Stimulated activated CD8-positive, alpha-beta memory T cell treated with anti-CD3 and anti-CD28 coated beads, Interleukin-12 subunit alpha, Interleukin-12 subunit beta, amount 100 ng/mL, for 1 hour (primary cell): Measurements from ENCODE around the gene GAPVD1.
"Not testable (repeated sequence)": the region's sequence is repeated elsewhere in the genome, so short reads cannot be mapped to it uniquely, and the experiment has no call there.

Experiments
- DNase-seq: peaks from one replicate; pipeline ENCODE4 v3.0.0-alpha.2; 2020; ENCODE audit warnings: low read depth

The GAPVD1 gene

GRCh38 chr9:125372441-125373226 lies 111.0 kb downstream of the GAPVD1 start:
- DNase-seq, result no peak

- peak; percentile 41 for DNase-seq
These were observed 113.0 kb downstream of the GAPVD1 start for GRCh38 chr9:125374443-125375309.

DNA sequence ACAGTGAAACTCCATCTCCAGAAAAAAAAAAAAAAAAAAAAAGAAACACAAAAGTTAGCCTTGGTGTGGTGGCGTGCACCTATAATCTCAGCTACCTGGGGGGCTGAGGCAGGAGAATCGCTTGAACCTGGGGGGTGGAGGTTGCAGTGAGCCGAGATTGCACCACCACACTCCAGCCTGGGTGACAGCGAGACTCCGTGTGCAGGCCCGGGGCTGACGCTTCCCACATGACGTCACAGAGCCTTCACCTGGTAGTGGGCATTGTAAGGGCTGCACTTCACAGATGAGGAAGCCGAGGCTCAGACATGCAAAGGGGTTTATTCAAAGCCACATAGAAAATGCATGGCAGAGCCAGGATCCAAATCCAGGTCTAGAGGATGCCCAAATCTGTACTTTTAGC lies 114.2 kb downstream of the GAPVD1 start:
- no peak for DNase-seq

GRCh38 chr9:125376261-125377226 lies 114.9 kb downstream of the GAPVD1 start:
- no peak for DNase-seq

- DNase-seq, result no peak
These were observed 116.1 kb downstream of the GAPVD1 start for GRCh38 chr9:125377584-125378250.

GRCh38 chr9:125378778-125379177 lies 117.2 kb downstream of the GAPVD1 start:
- DNase-seq, result no peak

DNA sequence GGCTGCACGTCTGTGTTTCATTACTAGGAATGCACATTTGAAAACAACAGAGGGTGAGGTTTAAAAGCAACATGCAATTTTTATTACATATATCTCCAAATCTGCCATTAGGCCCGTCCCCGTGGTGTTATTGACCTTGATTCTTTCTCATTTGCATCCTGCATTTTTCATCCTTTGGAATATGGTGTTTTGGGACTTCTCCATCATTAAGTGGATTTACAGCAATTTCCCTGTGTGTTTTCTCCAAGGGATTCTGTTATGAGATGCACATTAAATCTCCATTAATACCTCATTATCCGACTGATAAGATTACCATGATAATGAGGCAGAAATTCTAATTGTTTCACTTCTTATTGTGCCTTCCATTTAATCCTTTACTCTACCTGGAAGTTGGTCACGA lies 117.6 kb downstream of the GAPVD1 start:
- DNase-seq, result no peak

- DNase-seq, result no peak
These were observed 118.8 kb downstream of the GAPVD1 start for GRCh38 chr9:125380406-125380805.

DNA sequence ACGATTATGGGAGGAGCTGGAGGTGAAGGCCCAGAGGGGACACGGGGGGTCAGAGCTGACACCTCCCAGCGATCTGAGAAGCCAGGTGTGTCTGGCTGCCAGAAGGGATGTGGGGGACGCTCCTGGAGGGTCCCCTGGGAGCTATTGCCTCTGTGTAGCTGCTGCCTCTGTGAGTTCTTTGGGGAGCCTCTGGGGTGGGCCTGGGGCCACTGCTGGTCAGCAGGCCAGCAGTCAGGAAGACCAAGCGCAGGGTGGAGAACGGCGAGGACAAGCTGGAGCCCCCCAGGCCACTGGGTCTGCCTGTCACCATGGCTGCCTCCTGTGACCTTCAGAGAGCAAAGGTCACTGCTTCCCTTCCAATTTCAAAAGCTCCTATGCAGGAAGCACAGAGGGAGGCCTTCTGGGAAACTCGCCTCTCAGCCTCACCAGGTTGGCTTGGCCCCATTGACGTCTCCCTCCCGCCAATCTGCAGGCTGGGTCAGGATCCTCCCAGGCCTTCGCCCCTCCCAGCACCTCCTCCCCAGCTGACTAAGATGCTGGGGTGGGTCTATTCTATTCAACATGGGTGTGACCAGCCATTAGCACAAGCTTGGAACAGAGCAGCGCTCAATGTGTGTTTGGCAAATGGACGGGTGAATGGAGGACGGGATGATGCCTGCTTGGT lies 126.4 kb downstream of the GAPVD1 start:
- no peak for DNase-seq

- DNase-seq, result no peak
These were observed 127.4 kb downstream of the GAPVD1 start for GRCh38 chr9:125388978-125389377.

- DNase-seq, result no peak
These were observed 130.1 kb downstream of the GAPVD1 start for GRCh38 chr9:125391704-125392103.

- no peak for DNase-seq
These were observed 131.8 kb downstream of the GAPVD1 start for GRCh38 chr9:125393426-125393825.

GRCh38 chr9:125396799-125397198 lies 135.2 kb downstream of the GAPVD1 start:
- no peak for DNase-seq

DNA sequence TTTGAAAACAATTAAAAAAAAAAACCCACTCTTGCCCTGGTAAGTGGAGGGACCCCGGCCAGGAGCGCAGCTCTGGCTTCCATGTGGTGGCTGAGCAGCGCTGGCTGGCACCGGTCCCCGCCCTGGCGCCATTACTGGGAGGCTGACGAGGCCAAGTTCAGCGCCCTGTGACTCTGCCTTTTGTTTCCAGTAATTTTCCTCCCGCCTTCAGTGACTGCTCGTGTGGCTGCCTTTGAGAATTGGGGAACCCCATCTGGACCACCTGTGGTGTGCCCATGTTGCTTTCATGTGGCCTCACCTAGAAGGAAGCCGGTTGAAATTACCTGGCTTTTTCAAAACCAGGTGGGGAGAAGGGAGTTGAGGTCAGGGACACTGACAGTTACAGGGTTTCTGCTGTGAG lies 136.1 kb downstream of the GAPVD1 start:
- DNase-seq, result no peak

- no peak for DNase-seq
These were observed 136.6 kb downstream of the GAPVD1 start for GRCh38 chr9:125398243-125398642.

DNA sequence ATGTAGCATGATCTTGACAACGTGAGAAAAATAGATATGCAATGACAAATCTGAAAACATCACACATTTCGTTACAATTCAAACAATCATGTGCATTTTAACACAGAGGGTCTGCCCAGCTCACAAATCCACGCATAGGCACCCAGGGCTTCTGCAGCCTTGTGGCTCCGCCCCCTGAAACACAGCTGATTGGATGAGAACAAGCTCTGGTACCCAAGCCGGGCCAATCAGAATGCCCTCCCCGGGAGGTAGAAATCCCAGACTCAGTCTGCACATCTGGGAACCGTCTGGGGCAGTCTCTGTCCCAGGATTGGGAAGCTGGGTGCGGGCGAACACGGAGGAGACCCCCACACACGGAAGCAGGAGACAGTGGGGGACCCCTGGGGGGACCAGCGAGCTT lies 137.5 kb downstream of the GAPVD1 start:
- DNase-seq, result no peak

DNA sequence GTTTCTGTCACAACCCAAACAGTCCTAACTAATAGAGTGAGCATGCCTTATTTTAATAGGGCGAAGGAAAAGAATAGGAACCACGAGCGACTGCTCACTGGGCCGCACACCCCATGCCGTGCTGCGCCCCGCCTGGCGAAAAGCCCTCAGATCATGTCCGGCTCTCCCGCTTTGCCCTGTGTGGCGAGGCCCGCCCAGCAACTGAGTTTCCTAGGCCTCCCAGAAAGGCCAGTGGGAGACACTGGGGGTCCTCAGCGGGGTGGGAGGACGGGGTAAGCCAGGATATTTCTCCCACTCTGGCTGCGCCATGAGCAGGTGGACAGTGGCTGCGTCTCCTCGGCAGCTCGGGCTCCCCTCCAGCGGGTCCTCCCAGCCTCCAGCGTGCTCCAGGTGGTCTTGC lies 138.0 kb downstream of the GAPVD1 start:
- DNase-seq, result no peak

DNA sequence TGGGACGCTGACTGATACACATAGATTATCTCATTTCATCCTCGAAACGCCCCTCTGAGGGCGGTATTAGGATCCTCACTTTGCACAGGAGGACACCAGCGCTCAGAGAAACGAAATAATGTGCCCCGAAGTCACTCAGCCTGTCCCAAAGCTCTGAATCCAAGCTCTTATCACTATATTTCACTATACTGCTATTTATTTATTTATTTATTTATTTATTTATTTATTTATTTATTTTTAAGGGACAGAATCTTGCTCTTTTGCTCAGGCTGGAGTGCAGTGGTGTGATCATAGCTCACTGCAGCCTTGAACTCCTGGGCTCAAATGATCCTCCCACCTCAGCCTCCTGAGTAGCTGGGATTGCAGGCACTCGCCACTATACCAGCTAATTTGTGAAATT lies 138.6 kb downstream of the GAPVD1 start:
- DNase-seq, result not testable (repeated sequence)

GRCh38 chr9:125400725-125401716 lies 139.4 kb downstream of the GAPVD1 start:
- DNase-seq, result no peak

DNA sequence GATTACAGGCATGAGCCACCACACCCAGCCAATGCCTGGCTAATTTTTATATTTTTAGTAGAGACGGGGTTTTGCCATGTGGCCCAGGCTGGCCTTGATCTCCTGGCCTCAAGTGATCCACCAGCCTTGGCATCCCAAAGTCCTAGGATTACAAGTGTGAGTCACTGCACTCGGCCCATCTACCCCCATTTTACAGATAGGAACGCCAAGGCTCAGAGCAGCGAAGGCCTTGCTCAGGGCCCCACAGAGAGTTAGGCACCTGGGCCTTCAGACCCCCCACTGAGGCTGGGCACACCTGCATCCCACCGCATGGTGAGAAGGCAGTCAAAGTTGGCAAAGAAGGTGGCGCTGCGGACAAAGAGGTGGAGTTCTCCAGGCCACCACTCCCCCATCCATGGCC lies 143.1 kb downstream of the GAPVD1 start:
- no peak for DNase-seq
